Central memory CD8-positive, alpha-beta T cell (primary cell): ENCODE measurements around the gene NOP16.

ENCODE experiments used
- ATAC-seq: fragments of 150-1000 bp; cut with Tn5 transposase; replicated peaks from 2 replicates; pipeline ENCODE4 v1.10.0; 2022; ENCODE audit warnings: mild to moderate bottlenecking, moderate FRiP score, moderate number of reproducible peaks; ENCODE audit not compliant: poor library complexity, severe bottlenecking; ENCODE audit errors: extremely low read depth
- DNase-seq, 2 donors: peaks; one replicate each; pipeline ENCODE4 v3.0.0; 2021; ENCODE audit warnings: low spot score in 2 of 2
- H3K27ac Mint-ChIP-seq: one replicate; pipeline ENCODE4 v1.8.0; 2022; ENCODE audit warnings: low read depth, mild to moderate bottlenecking, moderate library complexity, mixed read lengths
- H3K27me3 Mint-ChIP-seq: one replicate; pipeline ENCODE4 v1.8.0; 2022; ENCODE audit warnings: mixed read lengths
- H3K36me3 Mint-ChIP-seq: one replicate; pipeline ENCODE4 v1.8.0; 2022; ENCODE audit warnings: mild to moderate bottlenecking, moderate library complexity, mixed read lengths; ENCODE audit not compliant: insufficient read depth
- H3K4me1 Mint-ChIP-seq: one replicate; pipeline ENCODE4 v1.8.0; 2022; ENCODE audit warnings: mixed read lengths
- H3K4me3 Mint-ChIP-seq: one replicate; pipeline ENCODE4 v1.8.0; 2022; ENCODE audit warnings: mild to moderate bottlenecking, moderate library complexity, mixed read lengths
- H3K9me3 Mint-ChIP-seq: one replicate; pipeline ENCODE4 v1.8.0; 2022; ENCODE audit warnings: mixed read lengths

The NOP16 gene

GRCh38 chr5:176359658-176360057, 28.7 kb downstream of the NOP16 start:
- DNase-seq (no peak), ATAC-seq (no peak)
- Mint-ChIP-seq H3K4me3 (peak overlapping the region; percentile 92), H3K9me3 (no peaks in the 10 kb centered on the region), H3K27ac (no peak overlapping the region), H3K36me3 (peaks cover 39% of the 10 kb centered on the region), H3K4me1 (peaks cover 23% of the 10 kb centered on the region), H3K27me3 (no peaks in the 10 kb centered on the region)

- ATAC-seq (no peak), DNase-seq (no peak)
- peaks cover 37% of the 10 kb centered on the region for H3K4me1 Mint-ChIP-seq
- no peaks in the 10 kb centered on the region for H3K27me3 Mint-ChIP-seq
- peaks cover 62% of the 10 kb centered on the region for H3K36me3 Mint-ChIP-seq
- H3K4me3 Mint-ChIP-seq: no peak overlapping the region
- no peaks in the 10 kb centered on the region for H3K9me3 Mint-ChIP-seq
- no peak overlapping the region for H3K27ac Mint-ChIP-seq
Observed at GRCh38 chr5:176356179-176356566, 32.2 kb downstream of the NOP16 start.

GRCh38 chr5:176355400-176356178, 32.8 kb downstream of the NOP16 start:
- H3K27ac Mint-ChIP-seq: no peak overlapping the region
- H3K36me3 Mint-ChIP-seq: peaks cover 67% of the 10 kb centered on the region
- H3K9me3 Mint-ChIP-seq: no peaks in the 10 kb centered on the region
- peaks cover 32% of the 10 kb centered on the region for H3K4me1 Mint-ChIP-seq
- H3K27me3 Mint-ChIP-seq: no peaks in the 10 kb centered on the region
- no peak for ATAC-seq
- DNase-seq: no peak
- no peak overlapping the region for H3K4me3 Mint-ChIP-seq

- no peak overlapping the region for H3K27ac Mint-ChIP-seq
- no peaks in the 10 kb centered on the region for H3K27me3 Mint-ChIP-seq
- H3K4me3 Mint-ChIP-seq: no peak overlapping the region
- no peaks in the 10 kb centered on the region for H3K9me3 Mint-ChIP-seq
- DNase-seq (no peak), ATAC-seq (no peak)
- H3K4me1 Mint-ChIP-seq: peaks cover 32% of the 10 kb centered on the region
- peaks cover 81% of the 10 kb centered on the region for H3K36me3 Mint-ChIP-seq
Observed at GRCh38 chr5:176353533-176353932, 34.9 kb downstream of the NOP16 start.

GRCh38 chr5:176352116-176352878, 36.1 kb downstream of the NOP16 start:
- H3K27ac Mint-ChIP-seq: no peak overlapping the region

GRCh38 chr5:176350416-176350815, 38.0 kb downstream of the NOP16 start:
- Mint-ChIP-seq H3K4me1 (peaks cover 26% of the 10 kb centered on the region), H3K27ac (no peak overlapping the region), H3K9me3 (no peaks in the 10 kb centered on the region), H3K27me3 (no peaks in the 10 kb centered on the region), H3K4me3 (no peak overlapping the region), H3K36me3 (peaks cover 80% of the 10 kb centered on the region)
- ATAC-seq (no peak), DNase-seq (no peak)

More at GRCh38 chr5:176352116-176352878, 36.1 kb downstream of the NOP16 start:
- no peak for ATAC-seq
- Mint-ChIP-seq H3K4me1 (peaks cover 28% of the 10 kb centered on the region), H3K9me3 (no peaks in the 10 kb centered on the region), H3K4me3 (no peak overlapping the region), H3K27me3 (no peaks in the 10 kb centered on the region), H3K36me3 (peaks cover 78% of the 10 kb centered on the region)
- DNase-seq: no peak

GRCh38 chr5:176342766-176343458, 45.5 kb downstream of the NOP16 start:
- Mint-ChIP-seq H3K36me3 (peaks cover 24% of the 10 kb centered on the region), H3K4me3 (no peak overlapping the region), H3K9me3 (no peaks in the 10 kb centered on the region), H3K27ac (peak overlapping the region; percentile 5), H3K27me3 (no peaks in the 10 kb centered on the region), H3K4me1 (no peaks in the 10 kb centered on the region)
- DNase-seq (no peak), ATAC-seq (no peak)

GRCh38 chr5:176342158-176342483, 46.3 kb downstream of the NOP16 start:
- ATAC-seq: no peak
- Mint-ChIP-seq H3K4me3 (no peak overlapping the region), H3K4me1 (no peaks in the 10 kb centered on the region), H3K9me3 (no peaks in the 10 kb centered on the region), H3K36me3 (peaks cover 22% of the 10 kb centered on the region), H3K27ac (peak overlapping the region; percentile 5), H3K27me3 (no peaks in the 10 kb centered on the region)
- no peak for DNase-seq

GRCh38 chr5:176341325-176342157, 46.9 kb downstream of the NOP16 start:
- H3K4me3 Mint-ChIP-seq: no peak overlapping the region
- no peaks in the 10 kb centered on the region for H3K4me1 Mint-ChIP-seq
- H3K27me3 Mint-ChIP-seq: no peaks in the 10 kb centered on the region
- ATAC-seq: no peak
- peaks cover 24% of the 10 kb centered on the region for H3K36me3 Mint-ChIP-seq
- no peaks in the 10 kb centered on the region for H3K9me3 Mint-ChIP-seq
- no peak for DNase-seq
- H3K27ac Mint-ChIP-seq: peak overlapping the region; percentile 66

GRCh38 chr5:176339304-176339703, 49.1 kb downstream of the NOP16 start:
- H3K4me1 Mint-ChIP-seq: no peaks in the 10 kb centered on the region
- H3K4me3 Mint-ChIP-seq: no peak overlapping the region
- no peaks in the 10 kb centered on the region for H3K27me3 Mint-ChIP-seq
- DNase-seq (no peak), ATAC-seq (no peak)
- H3K36me3 Mint-ChIP-seq: peaks cover 13% of the 10 kb centered on the region
- H3K9me3 Mint-ChIP-seq: no peaks in the 10 kb centered on the region
- no peak overlapping the region for H3K27ac Mint-ChIP-seq

GRCh38 chr5:176337913-176338312, 50.5 kb downstream of the NOP16 start:
- Mint-ChIP-seq H3K36me3 (peaks cover 13% of the 10 kb centered on the region), H3K9me3 (peaks cover 8% of the 10 kb centered on the region), H3K27me3 (no peaks in the 10 kb centered on the region), H3K4me1 (no peaks in the 10 kb centered on the region), H3K27ac (no peak overlapping the region), H3K4me3 (no peak overlapping the region)
- DNase-seq (no peak), ATAC-seq (no peak)
